Left hindlimb (tissue), 1 donor: Measurements from ENCODE around the gene FPR1.

Experiments
- DNase-seq: peaks from one replicate; pipeline ENCODE4 v3.0.0-alpha.2; 2018

FPR1 gene

GRCh38 chr19:51702825-51703574, 48.7 kb downstream of the FPR1 start:
- DNase-seq = peak; percentile 71

GRCh38 chr19:51702103-51702824, 49.4 kb downstream of the FPR1 start:
- peak; percentile 83 for DNase-seq

DNA sequence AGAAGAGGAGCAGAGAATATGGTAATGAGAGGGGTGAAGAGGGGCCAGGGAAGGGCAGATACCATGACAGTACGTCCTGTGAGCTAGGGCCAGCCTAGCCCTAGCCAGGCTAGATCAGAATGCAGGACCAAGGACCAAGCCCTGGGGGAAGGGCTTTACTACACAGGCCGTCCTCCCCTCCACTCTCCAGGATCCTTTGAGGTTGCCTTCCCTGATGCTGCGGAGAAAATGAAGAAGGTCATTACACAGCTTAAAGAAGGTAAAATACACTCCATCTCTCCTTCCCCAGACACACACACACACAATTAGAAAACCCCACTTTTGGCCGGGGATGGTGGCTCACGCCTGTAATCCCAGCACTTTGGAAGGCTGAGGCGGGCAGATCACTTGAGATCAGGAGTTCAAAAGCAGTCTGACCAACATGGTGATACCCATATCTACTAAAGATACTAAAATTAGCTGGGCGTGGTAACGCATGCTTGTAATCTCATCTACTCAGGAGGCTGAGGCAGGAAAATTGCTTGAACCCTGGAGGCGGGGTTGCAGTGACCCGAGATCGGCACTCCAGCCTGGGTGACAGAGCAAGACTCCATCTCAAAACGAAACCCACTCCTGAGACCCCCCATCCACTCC, 50.1 kb downstream of the FPR1 start:
- DNase-seq = no peak

- DNase-seq = no peak
Observed at GRCh38 chr19:51699170-51699569, 52.5 kb downstream of the FPR1 start.

- DNase-seq = no peak
Observed at GRCh38 chr19:51698296-51698695, 53.4 kb downstream of the FPR1 start.

GRCh38 chr19:51697169-51697776, 54.4 kb downstream of the FPR1 start:
- no peak for DNase-seq

DNA sequence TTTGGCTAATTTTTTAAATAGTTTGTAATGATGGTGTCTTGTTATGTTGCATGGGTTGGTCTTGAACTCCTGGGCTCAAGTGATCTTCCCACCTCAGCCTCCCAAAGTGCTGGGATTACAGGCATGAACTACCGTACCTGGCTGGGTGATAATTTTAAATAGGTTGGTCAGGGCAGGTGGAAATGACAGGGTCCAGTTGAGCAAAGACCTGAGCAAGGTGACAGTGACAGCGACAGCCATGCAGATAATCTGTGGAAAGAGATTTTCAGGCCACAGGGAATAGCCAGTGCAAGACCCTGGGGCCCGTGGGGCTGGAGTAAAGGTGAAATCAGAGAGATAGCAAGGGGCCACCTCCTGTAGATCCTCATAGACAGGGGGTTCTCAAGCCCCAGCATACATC, 55.1 kb downstream of the FPR1 start:
- no peak for DNase-seq
